Myometrial cell (primary cell): ENCODE measurements around the gene FBXO17. TPM values are rescaled to one million over a fixed set of nuclear protein-coding genes. Genes with fewer than 3 reads are reported as not detected.

Experiments
- total RNA-seq: library from RNA; depleted of rRNA; stranded (reverse); fragments of >200 nt; gene quantifications from 2 replicates; pipeline ENCODE4 v1.2.3, GENCODE V29; 2015

Gene FBXO17
- 22.3 and 30.0 TPM in 2 replicates for total RNA-seq

GRCh38 chr19:38975214-38975860, at the start of gene FBXO17:
TSS of gene FBXO17 (minus strand) at chr19:38975742. CDS start at chr19:38950319, 25,423 bp downstream.

GRCh38 chr19:38930776-38931520, 44.6 kb downstream of the FBXO17 start, which contains the start of gene MRPS12:
TSS of gene MRPS12 (plus strand) at chr19:38930944. CDS start at chr19:38931295, 351 bp downstream.

GRCh38 chr19:38929929-38930775, 45.4 kb downstream of the FBXO17 start, which contains the start of gene SARS2:
TSS of gene SARS2 (minus strand) at chr19:38930763. CDS start at chr19:38930736, 27 bp downstream.

GRCh38 chr19:38899447-38900201, 75.9 kb downstream of the FBXO17 start, which contains the start of the genes NFKBIB and SIRT2:
TSS of gene NFKBIB (plus strand) at chr19:38899969. CDS start at chr19:38900033, 64 bp downstream.
TSS of gene SIRT2 (minus strand) at chr19:38899618. CDS start at chr19:38899521, 97 bp downstream.

Other genes starting within 250 kb of the FBXO17 start
- gene CAPN12, start 231.3 kb downstream of the FBXO17 start, total RNA-seq, result 0.29 and 0.35 TPM in 2 replicates
- not detected in 2 replicates for gene LGALS7, start 202.2 kb downstream of the FBXO17 start, total RNA-seq
- gene LGALS7B, start 186.5 kb downstream of the FBXO17 start, total RNA-seq, result not detected in 2 replicates
- not detected in 2 replicates for gene LGALS4, start 162.8 kb downstream of the FBXO17 start, total RNA-seq
- gene ECH1, start 143.9 kb downstream of the FBXO17 start, total RNA-seq, result 25.3 and 49.9 TPM in 2 replicates
- 314 and 362 TPM in 2 replicates for gene HNRNPL, start 125.8 kb downstream of the FBXO17 start, total RNA-seq
- gene RINL, start 97.5 kb downstream of the FBXO17 start, total RNA-seq, result 1.7 and 3.5 TPM in 2 replicates
- 48.4 TPM in 2 replicates for gene SIRT2, start 76.1 kb downstream of the FBXO17 start, total RNA-seq
- 17.5 and 23.4 TPM in 2 replicates for gene NFKBIB, start 75.8 kb downstream of the FBXO17 start, total RNA-seq
- not detected in 2 replicates for gene CCER2, start 63.6 kb downstream of the FBXO17 start, total RNA-seq
- 28.8 and 36.2 TPM in 2 replicates for gene SARS2, start 45.0 kb downstream of the FBXO17 start, total RNA-seq
- 52.5 and 66.3 TPM in 2 replicates for gene MRPS12, start 44.8 kb downstream of the FBXO17 start, total RNA-seq
- gene FBXO27, start 56.8 kb upstream of the FBXO17 start, total RNA-seq, result 7.8 and 8.4 TPM in 2 replicates
- gene ACP7, start 108.6 kb upstream of the FBXO17 start, total RNA-seq, result not detected in 2 replicates
- gene PAK4, start 150.0 kb upstream of the FBXO17 start, total RNA-seq, result 14.7 and 23.2 TPM in 2 replicates
- not detected in 2 replicates for gene NCCRP1, start 221.2 kb upstream of the FBXO17 start, total RNA-seq
- not detected in 2 replicates for gene SYCN, start 228.5 kb upstream of the FBXO17 start, total RNA-seq